Measurements from ENCODE around the gene CPA1. TPM values are rescaled to one million over a fixed set of nuclear protein-coding genes. Genes with fewer than 3 reads are reported as not detected.
A peak's percentile ranks its signal among the peaks of the same experiment; 100 is the strongest.

The CPA1 gene
- total RNA-seq, 2 experiments from 2014 or later = not detected

GRCh38 chr7:130383187-130383980, 3.1 kb downstream of the CPA1 start:
- Mint-ChIP-seq H3K27ac (no peak overlapping the region), H3K4me3 (no peak overlapping the region), H3K27me3 (ENCODE audit: low read depth) (no peaks in the 10 kb centered on the region), H3K36me3 (ENCODE audit: low read depth) (no peaks in the 10 kb centered on the region), H3K9me3 (ENCODE audit: insufficient read depth) (peaks cover 3% of the 10 kb centered on the region), H3K4me1 (ENCODE audit: low read depth) (no peaks in the 10 kb centered on the region)
- ChIA-PET POLR2A (no interaction called here), CTCF (interaction anchor here (1.4 kb wide), 1 partner anchor 9 kb away, joined by 3 read pairs; no protein-coding TSS in a partner anchor)
- DNase-seq = no peak
- ATAC-seq = no peak

GRCh38 chr7:130384371-130384801, 4.1 kb downstream of the CPA1 start:
- CTCF ChIA-PET = no interaction called here
- POLR2A ChIA-PET = no interaction called here
- H3K27ac Mint-ChIP-seq = no peak overlapping the region
- no peaks in the 10 kb centered on the region for H3K36me3 Mint-ChIP-seq (ENCODE audit: low read depth)
- no peaks in the 10 kb centered on the region for H3K4me1 Mint-ChIP-seq (ENCODE audit: low read depth)
- no peak overlapping the region for H3K4me3 Mint-ChIP-seq
- peaks cover 3% of the 10 kb centered on the region for H3K9me3 Mint-ChIP-seq (ENCODE audit: insufficient read depth)
- DNase-seq (no peak), ATAC-seq (no peak)
- H3K27me3 Mint-ChIP-seq (ENCODE audit: low read depth) = no peaks in the 10 kb centered on the region

- CTCF ChIA-PET = no interaction called here
- ATAC-seq = no peak
- DNase-seq = no peak
- H3K4me1 Mint-ChIP-seq (ENCODE audit: low read depth) = no peaks in the 10 kb centered on the region
- H3K9me3 Mint-ChIP-seq (ENCODE audit: insufficient read depth) = peaks cover 3% of the 10 kb centered on the region
- no peaks in the 10 kb centered on the region for H3K36me3 Mint-ChIP-seq (ENCODE audit: low read depth)
- POLR2A ChIA-PET = no interaction called here
- no peak overlapping the region for H3K4me3 Mint-ChIP-seq
- no peak overlapping the region for H3K27ac Mint-ChIP-seq
- H3K27me3 Mint-ChIP-seq (ENCODE audit: low read depth) = no peaks in the 10 kb centered on the region
These were observed 4.7 kb downstream of the CPA1 start for GRCh38 chr7:130384841-130385599.

GRCh38 chr7:130385600-130386066, 5.3 kb downstream of the CPA1 start:
- ChIA-PET CTCF (no interaction called here), POLR2A (no interaction called here)
- Mint-ChIP-seq H3K4me3 (no peak overlapping the region), H3K27me3 (ENCODE audit: low read depth) (no peaks in the 10 kb centered on the region), H3K27ac (no peak overlapping the region), H3K36me3 (ENCODE audit: low read depth) (no peaks in the 10 kb centered on the region), H3K9me3 (ENCODE audit: insufficient read depth) (peaks cover 3% of the 10 kb centered on the region), H3K4me1 (ENCODE audit: low read depth) (no peaks in the 10 kb centered on the region)
- ATAC-seq = no peak
- DNase-seq = no peak

- Mint-ChIP-seq H3K27ac (no peak overlapping the region), H3K27me3 (ENCODE audit: low read depth) (no peaks in the 10 kb centered on the region), H3K4me1 (ENCODE audit: low read depth) (no peaks in the 10 kb centered on the region), H3K36me3 (ENCODE audit: low read depth) (no peaks in the 10 kb centered on the region), H3K9me3 (ENCODE audit: insufficient read depth) (peaks cover 3% of the 10 kb centered on the region), H3K4me3 (no peak overlapping the region)
- POLR2A ChIA-PET = no interaction called here
- CTCF ChIA-PET = no interaction called here
- DNase-seq (no peak), ATAC-seq (no peak)
These were observed 6.6 kb downstream of the CPA1 start for GRCh38 chr7:130386876-130387275.

GRCh38 chr7:130387306-130387627, 7.0 kb downstream of the CPA1 start:
- Mint-ChIP-seq H3K4me1 (ENCODE audit: low read depth) (no peaks in the 10 kb centered on the region), H3K36me3 (ENCODE audit: low read depth) (peaks cover under 1% of the 10 kb centered on the region), H3K27ac (no peak overlapping the region), H3K9me3 (ENCODE audit: insufficient read depth) (peaks cover 3% of the 10 kb centered on the region), H3K27me3 (ENCODE audit: low read depth) (no peaks in the 10 kb centered on the region), H3K4me3 (no peak overlapping the region)
- no peak for DNase-seq
- CTCF ChIA-PET = no interaction called here
- POLR2A ChIA-PET = no interaction called here
- ATAC-seq = no peak

- Mint-ChIP-seq H3K9me3 (ENCODE audit: insufficient read depth) (peaks cover 3% of the 10 kb centered on the region), H3K4me1 (ENCODE audit: low read depth) (no peaks in the 10 kb centered on the region), H3K27me3 (ENCODE audit: low read depth) (no peaks in the 10 kb centered on the region), H3K27ac (no peak overlapping the region), H3K36me3 (ENCODE audit: low read depth) (peaks cover 3% of the 10 kb centered on the region), H3K4me3 (no peak overlapping the region)
- POLR2A ChIA-PET = no interaction called here
- no peak for DNase-seq
- ATAC-seq = no peak
- CTCF ChIA-PET = interaction anchor here (0.8 kb wide), 1 partner anchor 71 kb away, joined by 3 read pairs; no protein-coding TSS in a partner anchor
These were observed 7.5 kb downstream of the CPA1 start for GRCh38 chr7:130387628-130388403.

- Mint-ChIP-seq H3K27ac (no peak overlapping the region), H3K36me3 (ENCODE audit: low read depth) (peaks cover 7% of the 10 kb centered on the region), H3K4me1 (ENCODE audit: low read depth) (peaks cover 8% of the 10 kb centered on the region), H3K27me3 (ENCODE audit: low read depth) (no peaks in the 10 kb centered on the region), H3K4me3 (no peak overlapping the region), H3K9me3 (ENCODE audit: insufficient read depth) (peaks cover 3% of the 10 kb centered on the region)
- ChIA-PET POLR2A (no interaction called here), CTCF (interaction anchor here (0.8 kb wide), 1 partner anchor 70 kb away, joined by 3 read pairs; no protein-coding TSS in a partner anchor)
- no peak for ATAC-seq
- DNase-seq = no peak
These were observed 8.4 kb downstream of the CPA1 start for GRCh38 chr7:130388671-130389070.

- ATAC-seq = no peak
- H3K4me3 Mint-ChIP-seq = no peak overlapping the region
- peaks cover 20% of the 10 kb centered on the region for H3K36me3 Mint-ChIP-seq (ENCODE audit: low read depth)
- peaks cover 25% of the 10 kb centered on the region for H3K4me1 Mint-ChIP-seq (ENCODE audit: low read depth)
- DNase-seq = no peak
- ChIA-PET CTCF (no interaction called here), POLR2A (no interaction called here)
- H3K9me3 Mint-ChIP-seq (ENCODE audit: insufficient read depth) = peaks cover 3% of the 10 kb centered on the region
- H3K27me3 Mint-ChIP-seq (ENCODE audit: low read depth) = no peaks in the 10 kb centered on the region
- H3K27ac Mint-ChIP-seq = no peak overlapping the region
These were observed 10.2 kb downstream of the CPA1 start for GRCh38 chr7:130390486-130390885.

GRCh38 chr7:130393101-130393561, 12.8 kb downstream of the CPA1 start:
- Mint-ChIP-seq H3K27me3 (ENCODE audit: low read depth) (no peaks in the 10 kb centered on the region), H3K4me3 (no peak overlapping the region), H3K9me3 (ENCODE audit: insufficient read depth) (peaks cover 2% of the 10 kb centered on the region), H3K4me1 (ENCODE audit: low read depth) (peaks cover 33% of the 10 kb centered on the region), H3K36me3 (ENCODE audit: low read depth) (peaks cover 34% of the 10 kb centered on the region), H3K27ac (peak overlapping the region; percentile 94)
- CTCF ChIA-PET = interaction anchor here (0.6 to 1.1 kb wide), 2 partner anchors 10 to 22 kb away, joined by 3 read pairs; no protein-coding TSS in a partner anchor
- no peak for DNase-seq
- POLR2A ChIA-PET = interaction anchor here (0.7 kb wide), 1 partner anchor 188 kb away, joined by 3 read pairs; the partner anchor contains the start of gene TMEM209
- no peak for ATAC-seq

- H3K9me3 Mint-ChIP-seq (ENCODE audit: insufficient read depth) = no peaks in the 10 kb centered on the region
- CTCF ChIA-PET = interaction anchor here (0.6 to 1.4 kb wide), 6 partner anchors 18 to 324 kb away, joined by 3 to 11 read pairs (median 5); partner anchors contain the start of gene KLHDC10
- no peaks in the 10 kb centered on the region for H3K27me3 Mint-ChIP-seq (ENCODE audit: low read depth)
- ATAC-seq = peak; percentile 25
- H3K36me3 Mint-ChIP-seq (ENCODE audit: low read depth) = peaks cover 42% of the 10 kb centered on the region
- peak overlapping the region; percentile 70 for H3K4me3 Mint-ChIP-seq
- H3K27ac Mint-ChIP-seq = peak overlapping the region; percentile 94
- POLR2A ChIA-PET = interaction anchor here (0.8 to 1.3 kb wide), 5 partner anchors 24 to 93 kb away, joined by 3 to 8 read pairs (median 4); partner anchors contain the start of gene CEP41
- DNase-seq = no peak
- peaks cover 41% of the 10 kb centered on the region for H3K4me1 Mint-ChIP-seq (ENCODE audit: low read depth)
These were observed 13.6 kb downstream of the CPA1 start for GRCh38 chr7:130393841-130394411.
